Fibroblast of skin of back (primary cell): ENCODE results near the gene ZFP36L2.

ENCODE experiments used
- DNase-seq: peaks from one replicate; pipeline ENCODE4 v3.0.0-alpha.2; 2013

ZFP36L2 gene

DNA sequence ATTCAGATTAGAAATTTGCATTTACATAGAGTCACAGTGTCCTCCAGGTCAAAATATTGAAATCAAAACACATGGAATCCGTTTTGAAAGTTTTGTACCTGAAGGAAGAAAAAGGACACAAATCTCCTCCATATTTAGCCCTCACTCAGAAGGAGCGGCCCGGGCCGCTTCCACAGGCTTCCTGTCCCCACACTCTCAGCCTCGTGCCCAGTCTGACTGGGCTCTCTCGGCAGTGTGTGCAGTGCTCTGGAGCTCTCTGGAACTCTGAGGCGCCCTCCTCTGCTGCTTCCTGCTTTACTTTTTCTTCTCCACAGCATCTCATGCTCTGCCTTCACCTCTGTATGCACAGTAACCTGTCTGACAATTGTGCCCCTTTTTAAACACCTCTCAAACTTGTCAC, 22.2 kb upstream of the ZFP36L2 start:
- no peak for DNase-seq

DNA sequence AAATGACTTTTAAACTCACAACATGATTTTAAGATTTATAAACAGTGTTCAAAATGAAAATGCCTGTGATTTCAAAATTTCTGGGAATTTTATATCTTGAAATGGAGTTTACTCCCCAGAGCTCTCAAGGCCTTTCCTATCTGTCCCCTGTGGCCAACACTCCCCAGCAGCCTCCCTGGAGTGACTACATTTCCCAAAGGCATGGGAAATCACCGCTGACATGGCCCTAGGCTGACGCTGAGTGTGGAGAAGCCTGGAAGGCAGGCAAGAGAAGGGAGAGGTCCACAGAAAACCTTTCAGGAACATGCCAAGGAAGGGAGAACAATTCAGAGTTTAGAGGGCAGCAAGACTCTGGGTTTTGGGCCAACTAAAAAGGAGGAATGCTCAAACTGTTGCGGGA, 20.2 kb upstream of the ZFP36L2 start:
- no peak for DNase-seq

DNA sequence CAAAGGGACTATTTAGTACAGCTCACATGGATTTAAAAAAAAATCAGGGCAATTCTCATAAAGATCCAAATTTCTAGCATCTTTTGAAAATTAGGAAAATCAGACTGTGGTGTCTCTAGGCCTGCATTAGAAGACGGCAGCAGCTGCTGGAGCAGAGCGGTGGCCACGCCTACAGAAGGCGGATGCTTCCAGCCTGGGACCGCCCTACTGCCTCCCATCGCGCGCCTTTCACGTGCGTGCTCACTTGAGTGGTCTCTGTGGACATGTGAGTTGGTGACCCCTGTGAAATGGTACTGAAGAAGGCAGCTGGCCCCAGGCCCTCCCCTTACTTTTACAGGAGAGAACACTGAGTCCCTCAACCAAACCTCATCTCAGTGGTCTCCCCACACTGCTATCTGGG, 15.2 kb upstream of the ZFP36L2 start:
- no peak for DNase-seq

DNA sequence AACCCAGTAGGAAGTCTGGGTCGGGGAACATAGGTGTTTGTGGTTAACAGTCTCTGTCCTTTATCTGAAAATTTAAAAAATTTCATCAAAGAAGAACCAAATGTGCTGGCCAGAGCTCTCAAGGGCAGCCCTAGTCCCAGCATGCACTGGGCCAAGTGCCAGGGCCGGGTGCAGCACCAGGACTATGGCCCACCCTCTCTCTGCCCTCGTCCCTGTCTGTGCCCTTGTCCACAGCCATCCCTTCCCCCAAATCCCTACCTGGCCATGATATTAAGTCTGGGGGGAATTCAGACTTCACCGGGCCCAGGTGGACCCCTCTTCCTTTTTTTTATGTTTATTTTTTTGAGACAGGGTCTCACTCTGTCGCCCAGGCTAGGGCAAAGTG, 14.4 kb upstream of the ZFP36L2 start:
- DNase-seq: no peak

DNA sequence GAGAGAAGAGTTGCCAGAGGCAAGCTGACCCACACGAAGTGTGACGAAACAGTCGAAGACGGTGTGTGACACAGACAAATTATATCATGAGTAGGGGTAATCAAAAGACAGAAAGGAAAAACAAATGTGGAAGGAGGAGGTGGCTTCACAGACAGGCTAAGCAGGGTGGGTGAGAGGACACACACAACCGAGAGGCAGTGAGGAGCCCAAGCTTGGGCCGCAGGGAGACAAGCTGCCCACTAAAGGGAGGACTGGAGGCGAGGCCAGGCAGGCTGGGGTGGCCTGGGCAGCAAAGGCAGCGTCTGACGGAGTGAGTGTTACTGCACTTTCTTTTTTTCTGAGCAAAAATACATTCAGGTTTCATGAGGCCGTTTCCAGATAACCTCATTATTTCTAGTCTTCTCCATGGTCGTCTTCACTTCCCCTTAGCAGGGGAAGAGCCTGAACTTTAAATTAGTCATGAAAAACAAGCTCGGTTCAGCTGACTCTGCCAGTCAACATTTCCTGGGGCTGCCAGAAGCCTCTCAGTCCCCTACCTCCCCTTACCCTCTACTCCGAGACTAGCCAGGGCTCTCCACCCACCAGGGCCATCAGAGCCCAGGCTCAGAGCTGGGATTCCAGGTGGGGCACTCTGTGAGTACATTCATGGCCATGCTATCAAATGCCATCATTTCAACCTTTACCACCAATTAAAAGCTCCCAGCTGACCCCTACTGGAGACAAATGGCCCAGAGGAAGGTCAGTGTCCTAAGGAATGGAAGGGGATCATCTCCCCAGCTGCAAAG, 13.8 kb upstream of the ZFP36L2 start:
- no peak for DNase-seq

DNA sequence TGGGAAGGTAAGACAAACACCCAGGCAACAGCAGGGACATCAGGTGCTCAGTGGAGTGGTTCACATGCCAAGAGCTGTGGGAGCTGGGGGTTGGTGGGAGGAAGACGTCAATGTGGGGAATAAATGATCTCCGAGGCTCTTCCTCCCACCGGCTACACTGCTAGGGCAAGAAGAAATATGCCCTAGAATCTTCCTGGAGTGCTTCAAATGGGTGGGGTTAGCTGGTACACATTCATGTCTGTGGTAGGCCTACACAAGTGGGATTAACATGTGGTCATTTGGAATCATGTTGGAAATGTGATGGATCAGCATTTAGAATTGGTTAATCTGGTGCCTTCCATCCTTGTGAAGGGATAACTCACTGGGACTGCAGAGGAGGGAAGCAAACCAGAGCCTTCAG, 12.4 kb upstream of the ZFP36L2 start:
- no peak for DNase-seq

DNA sequence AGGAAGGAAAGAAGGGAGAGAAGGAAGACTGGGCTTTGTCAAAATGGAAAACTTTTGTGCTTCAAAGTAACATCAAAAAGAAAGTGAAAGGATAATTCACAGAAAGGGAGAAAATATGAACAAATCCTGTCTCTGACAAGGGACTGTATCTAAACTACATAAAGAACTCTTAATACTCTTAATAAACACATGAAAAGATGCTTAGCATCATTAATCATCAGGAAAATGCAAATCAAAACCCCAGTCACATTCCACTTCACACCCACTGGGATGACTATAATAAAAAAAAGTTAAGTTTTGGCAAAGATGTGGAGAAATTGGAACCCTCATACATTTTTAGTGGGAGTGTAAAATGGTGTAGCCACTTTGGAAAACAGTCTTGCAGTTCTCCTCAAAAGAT, 11.8 kb upstream of the ZFP36L2 start:
- peak; percentile 26 for DNase-seq

DNA sequence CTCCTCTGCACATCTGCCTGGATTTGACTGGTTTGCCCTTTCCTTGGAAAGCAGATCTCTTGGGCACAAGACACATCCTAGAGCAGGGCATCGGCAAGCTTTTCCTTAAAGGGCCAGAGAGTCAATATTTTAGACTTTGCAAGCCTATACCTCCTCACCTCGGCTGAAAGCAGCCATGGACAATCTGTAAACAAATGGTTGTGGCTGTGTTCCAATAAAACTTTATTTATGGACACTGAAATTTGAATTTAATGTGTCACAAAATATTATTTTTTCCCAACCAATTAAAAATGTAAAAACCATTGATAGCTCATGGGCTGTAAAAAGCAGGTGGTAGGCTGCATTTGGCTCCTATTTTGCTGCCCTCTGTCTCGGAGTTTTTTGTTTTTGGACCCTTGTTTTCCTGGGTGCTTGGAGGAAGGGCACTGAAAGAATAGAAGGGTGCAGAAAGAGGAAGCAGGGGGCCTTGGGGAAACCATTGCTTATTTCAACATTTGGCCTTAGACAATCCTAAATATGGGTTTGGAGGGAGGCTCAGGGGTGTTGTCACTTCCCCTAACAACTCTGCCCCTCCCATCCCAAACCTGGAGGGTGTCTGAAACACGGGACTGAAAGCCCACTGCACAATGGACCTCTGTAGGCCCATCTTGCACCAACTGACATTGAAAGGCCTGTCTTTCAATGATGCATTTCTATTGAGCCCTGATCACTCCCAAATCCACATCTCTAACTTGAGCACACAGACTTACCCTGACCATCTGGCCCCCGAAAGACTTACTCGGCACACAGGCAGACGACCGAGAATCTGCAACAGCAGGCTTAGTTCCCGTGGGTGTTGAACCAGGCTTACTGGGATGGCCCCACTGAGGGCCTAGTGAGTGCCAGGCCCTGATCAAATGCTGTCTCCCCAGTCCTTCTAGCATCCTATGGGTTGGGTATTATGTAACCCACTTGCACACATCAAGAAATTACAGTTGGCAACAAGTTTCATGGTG, 7.1 kb upstream of the ZFP36L2 start:
- no peak for DNase-seq

DNA sequence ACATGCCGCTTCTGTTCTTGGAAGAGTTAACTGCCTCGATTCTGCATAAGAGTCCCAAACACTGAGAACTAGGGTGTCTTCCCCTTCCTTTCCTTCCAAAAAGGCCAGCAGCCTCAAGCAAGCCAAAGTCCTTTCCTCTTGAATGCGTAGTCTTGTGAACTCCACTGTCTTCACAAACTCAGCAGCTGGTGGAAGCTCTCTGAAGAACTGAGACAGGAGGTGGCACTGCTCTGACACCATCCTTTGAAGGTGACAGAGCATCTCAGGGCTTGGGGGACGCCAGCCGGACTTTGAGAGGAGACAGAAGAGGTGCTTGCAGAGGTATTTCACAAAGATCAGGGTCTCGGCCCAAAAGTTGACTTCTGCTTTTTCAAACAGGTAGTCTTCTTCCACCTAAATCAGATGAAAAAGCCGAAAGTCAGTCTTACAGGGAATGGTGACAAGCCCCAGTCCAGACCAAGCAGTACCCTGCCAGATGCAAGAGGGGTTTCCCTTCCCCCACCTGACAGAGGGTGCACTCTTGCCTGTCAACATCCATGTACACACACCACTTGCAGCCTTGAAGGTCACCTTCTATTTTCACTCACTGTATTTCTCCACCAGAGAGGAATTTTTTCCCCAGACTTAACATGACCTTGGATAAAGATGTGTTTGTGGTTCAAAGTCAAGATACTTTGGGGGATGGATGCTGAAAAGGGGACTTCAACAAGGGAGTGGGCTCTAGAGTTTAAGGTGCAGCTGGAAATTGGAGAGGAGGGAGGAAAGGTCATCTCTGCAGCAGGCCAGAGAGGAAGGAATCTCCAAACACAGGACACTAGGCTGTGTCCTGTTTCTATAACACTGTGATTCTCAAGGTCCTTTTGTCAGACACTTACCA, 4.8 kb upstream of the ZFP36L2 start:
- DNase-seq: no peak

DNA sequence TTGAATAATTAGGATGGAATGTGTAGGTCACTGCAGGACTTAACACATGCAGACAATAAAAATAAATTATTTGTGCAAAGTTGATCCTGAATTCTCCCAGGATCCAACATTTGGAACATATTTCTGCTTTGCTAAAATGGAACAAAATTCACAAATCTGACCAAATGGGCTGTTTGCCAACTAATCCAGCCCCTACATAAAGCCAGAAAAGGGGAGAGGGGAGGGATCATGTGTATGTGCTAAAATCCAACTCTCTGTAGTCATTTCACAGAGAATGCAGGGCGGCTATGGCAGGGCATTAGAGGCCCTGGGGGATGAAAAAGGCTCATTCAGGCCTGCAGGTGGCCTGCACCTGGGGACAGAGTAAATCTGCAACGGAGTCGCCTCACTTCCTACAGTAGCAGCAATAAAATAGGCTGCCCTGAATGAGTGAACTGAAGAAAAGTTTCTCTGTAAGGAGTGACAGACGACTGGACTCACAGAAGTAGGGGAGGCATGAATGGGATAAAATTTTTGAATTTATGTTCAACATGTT, 4.0 kb upstream of the ZFP36L2 start:
- DNase-seq: no peak

DNA sequence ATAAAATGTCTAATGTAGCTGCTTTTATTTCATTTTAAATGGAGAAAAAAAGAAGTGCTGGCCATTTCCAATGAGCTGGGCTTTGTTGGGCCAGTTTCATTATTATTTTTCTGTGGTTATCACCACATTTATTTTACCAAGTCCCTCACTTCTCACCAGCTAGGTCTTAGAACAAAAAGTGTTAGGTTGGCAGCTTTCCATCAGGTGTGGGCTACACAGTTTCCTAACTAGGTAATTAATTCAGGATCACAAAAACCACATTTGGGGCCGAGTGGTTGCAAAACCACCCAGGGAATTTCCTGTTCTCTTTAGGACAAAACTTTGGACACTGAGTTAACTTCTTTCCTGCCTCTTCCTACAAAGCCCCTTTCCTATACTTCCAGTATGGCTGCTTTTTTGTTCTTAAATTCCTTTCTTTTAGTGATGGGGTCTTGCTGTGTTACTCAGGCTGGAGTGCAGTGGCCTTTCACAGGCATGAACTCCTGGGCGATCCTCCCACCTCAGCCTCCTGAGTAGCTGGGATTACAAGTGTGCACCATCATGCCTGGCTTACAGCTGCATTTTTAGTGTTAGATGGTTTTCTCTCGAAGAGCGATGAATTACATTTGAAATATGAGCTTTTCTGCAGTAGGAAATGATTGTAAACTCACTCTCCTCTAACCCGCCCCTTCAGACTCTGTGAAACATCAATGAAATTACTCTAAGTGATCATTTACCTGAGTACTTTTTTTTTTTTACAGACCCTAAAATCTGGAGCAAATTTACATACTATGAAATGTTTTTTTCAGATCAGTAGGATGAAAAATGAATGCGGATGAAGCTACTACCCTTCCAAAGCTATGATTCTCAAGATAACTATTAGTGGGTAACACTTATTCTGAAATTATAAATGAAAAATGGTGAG, 2.6 kb upstream of the ZFP36L2 start:
- no peak for DNase-seq

DNA sequence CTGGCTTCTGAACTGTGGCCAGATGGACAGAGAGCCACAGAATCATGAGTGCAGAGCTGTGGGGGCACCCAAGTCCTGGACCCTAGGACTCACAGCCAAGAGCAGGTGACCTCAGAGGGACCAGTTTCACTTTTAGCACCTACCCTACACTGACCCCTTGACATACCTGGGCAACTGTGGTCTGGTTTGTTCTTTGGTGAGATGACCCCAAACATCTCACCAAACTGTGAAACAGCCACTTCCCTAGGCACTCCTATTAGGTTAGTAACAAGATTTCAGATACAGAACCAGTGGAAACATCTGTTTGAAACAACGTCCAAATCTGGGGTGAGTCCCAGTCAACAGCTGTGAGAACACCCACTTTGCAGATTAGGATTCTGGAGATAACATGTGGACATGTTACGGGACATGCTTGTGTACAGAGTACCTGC, 1.9 kb upstream of the ZFP36L2 start:
- no peak for DNase-seq

DNA sequence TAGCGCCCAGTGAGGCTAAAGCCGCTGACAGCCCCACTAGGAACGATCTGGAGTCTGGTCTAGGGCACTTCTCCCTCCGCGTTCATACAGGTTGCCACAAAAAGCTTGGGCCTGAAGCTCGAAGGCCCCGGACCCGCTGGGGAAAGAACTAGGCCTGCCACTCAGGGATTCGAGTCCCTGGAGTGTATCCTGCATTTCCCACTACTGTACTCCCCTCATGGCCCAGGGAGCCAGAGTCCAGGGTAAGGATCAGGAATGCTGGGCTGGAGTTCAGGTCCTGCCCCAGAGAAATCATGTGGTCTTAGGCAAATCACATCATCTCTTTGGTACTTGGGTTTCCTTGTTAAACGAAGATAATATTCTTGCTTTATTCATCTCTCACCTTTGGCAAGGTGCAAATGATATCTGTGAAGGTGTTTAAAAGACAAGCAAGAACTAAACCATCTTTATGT, 1.4 kb upstream of the ZFP36L2 start:
- DNase-seq: no peak

DNA sequence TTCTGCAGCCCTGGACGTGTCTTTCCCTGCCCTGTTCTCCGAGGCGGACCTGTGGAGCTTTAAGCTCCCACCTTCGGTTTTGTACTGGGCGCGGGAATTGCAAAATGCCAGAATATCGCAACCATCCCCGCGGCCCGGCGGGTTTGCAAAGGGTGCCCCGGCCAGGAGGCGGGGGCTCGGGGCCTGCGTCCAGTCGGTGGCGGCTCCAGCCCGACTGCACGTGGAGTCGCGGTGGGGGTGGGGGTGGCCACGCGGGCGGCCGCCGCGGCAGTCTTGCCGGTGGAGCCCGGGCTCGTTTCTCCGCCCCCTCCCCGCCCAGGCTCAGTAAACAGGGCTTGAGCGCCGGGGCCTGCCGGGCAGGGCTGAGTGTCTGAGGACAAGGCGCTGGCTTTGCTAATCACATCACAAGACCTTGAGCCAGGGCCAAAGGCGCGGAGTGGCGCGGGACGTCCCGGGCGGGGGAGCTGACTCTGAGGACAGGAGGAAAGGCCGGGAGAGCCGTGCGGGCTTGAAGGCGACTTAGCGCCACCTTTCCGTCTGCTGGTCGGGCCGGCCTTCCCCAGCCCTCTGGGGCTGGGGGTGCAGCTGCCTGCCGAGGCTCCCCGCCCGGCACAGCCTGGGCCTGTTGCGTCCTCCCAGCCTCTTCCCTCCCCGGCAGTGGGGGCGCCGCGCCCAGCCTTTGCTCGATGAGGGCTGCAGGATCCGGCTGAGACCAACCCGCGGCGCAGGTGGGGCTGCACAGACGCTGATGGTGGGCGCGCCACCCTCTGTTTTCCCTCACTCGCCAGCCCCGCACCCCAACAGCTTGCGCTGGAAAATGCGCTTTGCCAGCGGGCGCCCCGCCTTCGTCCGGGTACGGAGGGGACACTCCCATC, 786 bp upstream of the ZFP36L2 start:
- peak; percentile 74 for DNase-seq

DNA sequence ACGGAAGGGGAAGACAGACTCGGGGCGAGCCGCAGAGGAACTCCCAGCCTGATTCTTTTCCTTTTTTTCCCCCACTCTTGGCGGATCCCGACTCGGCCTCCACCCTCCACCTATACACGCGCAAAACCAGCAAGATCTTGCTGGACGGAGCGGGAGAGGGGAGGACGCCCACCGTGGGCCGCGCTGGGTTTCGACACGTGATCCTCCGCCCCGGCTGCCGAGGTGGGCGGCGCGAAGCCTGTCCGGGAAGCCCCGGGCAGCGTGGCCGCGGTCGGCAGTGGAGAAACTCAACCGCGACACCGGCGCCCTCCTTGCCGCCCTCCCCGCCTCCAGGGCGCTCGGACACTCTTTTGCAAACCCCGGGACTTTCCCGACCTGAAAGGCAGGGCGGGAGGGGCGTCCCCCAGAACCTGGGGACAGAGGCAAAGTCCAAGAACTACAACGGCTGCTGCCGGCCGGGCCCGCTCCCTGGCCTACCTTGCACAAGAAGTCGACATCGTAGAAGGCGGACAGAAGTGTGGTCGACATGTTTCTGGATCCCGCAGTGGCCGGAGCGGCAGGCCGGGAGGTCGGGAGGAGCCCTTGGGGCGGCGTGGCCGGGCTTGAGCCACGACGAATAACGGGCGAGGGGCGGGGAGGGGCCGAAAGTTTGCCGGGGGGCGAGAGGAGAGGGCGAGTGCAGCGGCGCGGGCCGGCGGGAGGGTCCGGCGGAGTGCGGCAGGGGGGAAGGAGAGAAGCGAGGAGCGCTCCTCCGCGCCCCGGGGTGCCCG, 433 bp downstream of the ZFP36L2 start:
- DNase-seq: peak; percentile 66

DNA sequence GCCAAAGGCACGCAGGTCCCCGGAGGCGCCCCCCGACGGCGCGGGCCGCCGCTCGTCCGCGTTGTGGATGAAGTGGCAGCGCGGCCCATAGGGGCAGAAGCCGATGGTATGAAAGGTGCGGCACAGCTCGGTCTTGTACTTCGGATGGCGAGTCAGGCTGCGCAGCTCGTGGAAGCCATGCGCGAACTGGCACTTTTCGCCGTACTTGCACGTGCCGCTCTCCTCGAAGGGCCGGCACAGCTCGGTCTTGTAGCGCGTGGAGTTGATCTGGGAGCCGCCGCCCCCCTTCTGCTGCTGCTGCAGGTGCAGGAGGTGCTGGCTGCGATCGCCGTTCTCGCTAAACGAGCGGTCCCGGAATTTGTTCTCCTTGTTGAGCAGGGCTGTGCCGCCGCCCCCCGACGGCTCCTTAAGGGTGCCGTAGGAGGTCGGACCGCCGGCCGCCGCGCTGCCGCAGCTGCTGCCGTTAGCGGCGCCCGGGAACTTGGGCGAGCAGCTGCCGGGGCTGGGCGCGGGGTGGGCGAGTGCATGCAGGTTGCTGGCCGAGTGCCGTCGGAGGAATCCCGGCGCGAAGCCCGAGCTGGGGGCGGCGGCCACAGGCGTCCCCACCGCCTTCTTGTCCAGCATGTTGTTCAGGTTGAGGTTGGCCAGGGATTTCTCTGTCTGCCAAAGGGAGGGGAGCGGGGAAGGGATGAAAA, 1.2 kb downstream of the ZFP36L2 start:
- DNase-seq: peak; percentile 58

DNA sequence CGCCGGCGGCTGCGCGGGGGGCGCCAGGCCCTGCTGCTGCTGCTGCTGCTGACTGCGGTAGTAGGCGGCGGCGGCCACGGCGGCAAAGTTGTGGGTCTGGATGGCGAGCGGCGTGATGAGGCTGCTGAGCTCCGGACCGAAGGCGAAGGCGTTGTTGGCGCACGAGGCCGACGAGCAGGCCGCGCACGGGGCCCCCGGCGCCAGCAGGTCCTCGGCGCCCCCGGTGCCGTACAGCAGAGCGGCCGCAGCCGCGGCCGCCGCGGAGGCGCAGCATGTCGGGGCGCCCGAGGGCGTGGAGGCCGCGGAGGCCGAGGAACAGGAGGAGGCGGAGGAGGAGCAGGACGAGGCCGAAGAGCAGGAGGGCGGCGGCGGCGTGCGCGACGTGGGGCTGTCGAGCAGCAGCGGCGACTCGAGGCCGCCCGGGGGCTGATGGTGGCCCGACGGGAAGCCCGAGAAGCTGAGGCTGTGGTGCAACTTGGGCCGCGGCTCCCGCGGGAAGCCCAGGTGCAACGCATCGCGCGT, 1.8 kb downstream of the ZFP36L2 start:
- peak; percentile 46 for DNase-seq

DNA sequence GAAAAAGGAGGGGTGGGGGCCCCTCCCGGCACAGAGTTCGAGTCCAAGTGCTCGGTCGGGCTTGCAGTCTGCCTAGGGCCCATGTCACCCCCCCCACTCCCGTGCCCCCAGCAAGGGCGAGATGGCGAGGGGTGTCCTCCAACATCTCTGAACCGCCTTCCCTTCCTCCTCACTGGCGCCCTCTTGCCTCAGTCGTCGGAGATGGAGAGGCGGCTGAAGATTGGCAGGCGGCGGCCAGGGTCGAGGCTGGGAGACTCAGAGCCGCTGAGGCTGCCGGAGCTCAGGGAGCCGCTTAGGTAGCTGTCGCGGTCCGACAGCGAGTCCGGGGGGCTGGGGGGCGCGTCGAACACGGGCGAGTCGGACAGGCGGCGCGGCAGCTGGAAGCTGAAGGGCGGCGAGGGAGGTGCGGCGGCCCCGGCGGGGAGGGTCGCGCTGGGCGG, 2.3 kb downstream of the ZFP36L2 start:
- peak; percentile 82 for DNase-seq
